NK-92 (cell line): ENCODE results near the gene RRP7A.
"Not testable (repeated sequence)": the region's sequence is repeated elsewhere in the genome, so short reads cannot be mapped to it uniquely, and the experiment has no call there.

Experiments
- DNase-seq: peaks from one replicate; lab custom pipeline; 2025; ENCODE audit not compliant: unreplicated experiment; lab: John Stamatoyannopoulos, UW

Gene RRP7A, protein sequence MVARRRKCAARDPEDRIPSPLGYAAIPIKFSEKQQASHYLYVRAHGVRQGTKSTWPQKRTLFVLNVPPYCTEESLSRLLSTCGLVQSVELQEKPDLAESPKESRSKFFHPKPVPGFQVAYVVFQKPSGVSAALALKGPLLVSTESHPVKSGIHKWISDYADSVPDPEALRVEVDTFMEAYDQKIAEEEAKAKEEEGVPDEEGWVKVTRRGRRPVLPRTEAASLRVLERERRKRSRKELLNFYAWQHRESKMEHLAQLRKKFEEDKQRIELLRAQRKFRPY

GRCh38 chr22:42519525-42520401, at the start of gene RRP7A:
Gene RRP7A (minus strand): TSS chr22:42519796. CDS start chr22:42519786, 10 bp downstream.
- no peak for DNase-seq

GRCh38 chr22:42567950-42568349, 48.4 kb upstream of the RRP7A start:
- not testable (repeated sequence) for DNase-seq

GRCh38 chr22:42565956-42566355, 46.4 kb upstream of the RRP7A start:
- DNase-seq: no peak

GRCh38 chr22:42564699-42565098, 45.1 kb upstream of the RRP7A start:
- no peak for DNase-seq

- not testable (repeated sequence) for DNase-seq
Observed at GRCh38 chr22:42563943-42564342, 44.3 kb upstream of the RRP7A start.

DNA sequence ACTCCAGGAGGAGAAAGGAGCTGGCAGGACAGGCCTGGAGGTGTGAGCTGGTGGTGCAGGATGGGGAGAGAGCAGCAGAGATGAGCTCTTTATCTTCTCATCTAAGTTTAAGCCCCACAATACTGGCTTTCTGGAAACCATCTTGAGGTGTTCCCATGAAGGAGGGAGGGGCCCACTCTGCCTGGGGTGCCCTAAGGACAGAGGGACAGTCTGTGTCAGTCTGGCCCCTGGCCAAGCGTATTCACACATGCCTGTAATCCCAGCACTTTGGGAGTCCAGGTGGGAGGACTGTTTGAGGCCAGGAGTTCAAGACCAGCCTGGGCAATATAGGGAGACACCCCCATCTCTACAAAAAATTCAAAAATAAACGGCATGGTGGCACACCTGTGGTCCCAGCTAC, 43.1 kb upstream of the RRP7A start:
- DNase-seq: no peak

- no peak for DNase-seq
Observed at GRCh38 chr22:42562279-42562678, 42.7 kb upstream of the RRP7A start.

- no peak for DNase-seq
Observed at GRCh38 chr22:42561856-42562255, 42.3 kb upstream of the RRP7A start.

DNA sequence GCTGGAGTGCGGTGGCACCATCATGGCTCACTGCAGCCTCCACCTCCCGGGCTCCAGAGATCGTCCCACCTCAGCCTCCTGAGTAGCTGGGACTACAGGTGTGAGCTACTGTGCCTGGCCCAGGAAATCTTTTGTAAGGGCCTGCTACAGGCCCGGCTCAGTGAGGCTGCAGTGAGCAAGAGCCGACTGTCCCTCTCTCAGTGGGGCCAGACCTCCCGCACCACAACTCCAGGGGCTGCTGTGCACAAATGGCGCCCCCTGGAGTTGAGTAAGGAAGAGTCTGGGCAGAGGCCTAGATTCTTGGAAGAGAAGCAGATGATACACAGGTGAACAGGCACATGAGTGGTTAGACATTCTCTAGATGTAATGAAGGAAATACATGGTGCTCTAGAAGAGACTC, 41.2 kb upstream of the RRP7A start:
- DNase-seq: no peak

GRCh38 chr22:42560381-42560780, 40.8 kb upstream of the RRP7A start:
- DNase-seq: no peak

GRCh38 chr22:42553475-42554361, 34.1 kb upstream of the RRP7A start, which contains the start of gene SERHL2:
Gene SERHL2 (plus strand): TSS chr22:42553956. CDS start chr22:42554021, 65 bp downstream.
- peak; percentile 10 for DNase-seq

DNA sequence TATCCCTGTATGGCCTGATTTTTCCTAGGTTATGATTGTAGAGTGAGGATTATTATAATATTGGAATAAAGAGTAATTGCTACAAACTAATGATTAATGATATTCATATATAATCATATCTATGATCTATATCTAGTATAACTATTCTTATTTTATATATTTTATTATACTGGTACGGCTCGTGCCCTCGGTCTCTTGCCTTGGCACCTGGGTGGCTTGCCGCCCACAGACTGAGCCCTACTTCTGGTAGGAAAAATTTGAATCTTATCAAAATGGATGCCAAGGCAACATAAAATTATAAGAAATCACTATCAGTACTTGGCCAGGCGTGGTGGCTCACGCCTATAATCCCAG, 32.7 kb upstream of the RRP7A start:
- DNase-seq: not testable (repeated sequence)

- no peak for DNase-seq
Observed at GRCh38 chr22:42549331-42550060, 29.9 kb upstream of the RRP7A start.

DNA sequence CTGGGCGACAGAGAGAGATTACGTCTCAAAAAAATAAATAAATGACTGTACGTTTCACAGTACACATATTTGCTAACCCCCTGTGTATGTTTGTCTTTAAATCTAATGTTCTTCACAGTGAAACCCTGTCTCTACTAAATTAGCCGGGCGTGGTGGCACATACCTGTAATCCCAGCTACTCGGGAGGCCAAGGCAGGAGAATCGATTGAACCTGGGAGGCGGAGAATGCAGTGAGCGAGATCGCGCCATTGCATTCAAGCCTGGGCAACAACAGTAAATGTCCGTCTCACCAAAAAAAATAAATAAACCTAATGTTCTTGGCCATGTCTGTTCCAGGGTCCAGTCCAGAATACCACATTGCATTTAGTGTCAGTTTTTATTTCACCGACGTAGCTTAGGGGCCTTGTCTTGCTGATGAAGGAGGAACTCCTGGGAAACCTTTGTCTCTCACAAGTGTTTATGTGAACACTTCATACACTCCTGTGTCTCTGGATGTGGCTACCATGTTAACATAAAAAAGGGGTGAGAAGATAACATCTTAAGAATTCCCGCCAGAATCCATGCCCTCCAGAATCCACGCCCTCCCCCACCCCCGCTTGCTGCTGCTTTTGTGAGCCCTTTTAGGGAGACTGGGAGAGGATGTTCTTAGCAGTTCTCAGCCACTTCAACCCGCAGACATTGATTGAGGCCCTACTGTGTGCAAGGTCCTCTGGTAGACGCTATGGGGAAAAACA, 29.2 kb upstream of the RRP7A start:
- DNase-seq: no peak

GRCh38 chr22:42548126-42548525, 28.5 kb upstream of the RRP7A start:
- not testable (repeated sequence) for DNase-seq

DNA sequence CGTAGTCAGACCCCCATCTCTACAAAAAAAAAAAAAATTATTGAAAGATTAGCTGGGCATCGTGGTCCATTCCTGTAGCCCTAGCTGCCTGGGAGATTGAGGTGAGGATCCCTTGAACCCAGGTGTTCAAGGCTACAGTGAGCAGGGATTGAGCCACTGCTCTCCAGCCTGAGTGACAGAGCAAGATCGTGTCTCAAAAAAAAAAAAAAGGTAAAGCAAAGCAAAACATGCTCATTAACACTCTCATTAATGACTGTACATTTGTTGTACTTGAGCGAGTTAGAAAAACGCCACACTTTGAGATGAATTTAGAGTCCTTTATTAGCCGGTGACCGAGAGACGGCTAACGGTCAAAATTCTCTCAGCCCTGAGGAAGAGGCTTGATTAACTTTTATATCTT, 28.0 kb upstream of the RRP7A start:
- DNase-seq: no peak

- no peak for DNase-seq
Observed at GRCh38 chr22:42544686-42545085, 25.1 kb upstream of the RRP7A start.

DNA sequence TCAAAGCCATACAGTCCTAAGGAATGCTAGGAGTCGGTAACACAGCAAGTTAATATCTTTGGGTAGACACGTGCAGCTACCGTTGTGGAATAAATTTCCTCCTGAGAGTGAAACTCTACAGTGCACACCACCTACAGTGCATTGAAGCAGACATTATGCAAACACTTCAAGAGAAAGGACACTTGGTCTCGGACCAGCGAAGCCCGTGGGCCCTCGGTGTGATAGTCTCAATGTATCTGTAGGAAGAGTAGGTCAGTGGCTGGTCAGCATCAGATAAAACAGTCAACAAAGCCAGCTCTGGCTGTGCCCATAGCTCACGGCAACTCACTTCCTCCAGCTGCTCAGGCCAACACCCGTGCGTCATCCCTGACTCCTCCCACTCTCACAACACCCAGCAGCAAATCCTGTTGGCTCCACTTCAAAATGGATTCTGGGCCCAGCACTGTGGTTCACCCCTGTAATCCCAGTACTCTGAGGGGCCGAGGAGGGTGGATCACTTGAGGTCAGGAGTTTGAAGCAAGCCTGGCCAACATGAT, 19.7 kb upstream of the RRP7A start:
- DNase-seq: not testable (repeated sequence)

DNA sequence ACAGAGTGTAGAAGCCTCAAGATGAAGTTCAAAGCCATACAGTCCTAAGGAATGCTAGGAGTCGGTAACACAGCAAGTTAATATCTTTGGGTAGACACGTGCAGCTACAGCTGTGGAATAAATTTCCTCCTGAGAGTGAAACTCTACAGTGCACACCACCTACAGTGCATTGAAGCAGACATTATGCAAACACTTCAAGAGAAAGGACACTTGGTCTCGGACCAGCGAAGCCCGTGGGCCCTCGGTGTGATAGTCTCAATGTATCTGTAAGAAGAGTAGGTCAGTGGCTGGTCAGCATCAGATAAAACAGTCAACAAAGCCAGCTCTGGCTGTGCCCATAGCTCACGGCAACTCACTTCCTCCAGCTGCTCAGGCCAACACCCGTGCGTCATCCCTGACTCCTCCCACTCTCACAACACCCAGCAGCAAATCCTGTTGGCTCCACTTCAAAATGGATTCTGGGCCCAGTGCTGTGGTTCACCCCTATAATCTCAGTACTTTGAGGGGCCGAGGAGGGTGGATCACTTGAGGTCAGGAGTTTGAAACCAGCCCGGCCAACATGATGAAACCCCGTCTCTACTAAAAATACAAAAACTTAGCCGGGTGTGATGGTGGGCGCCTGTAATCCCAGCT, 17.7 kb upstream of the RRP7A start:
- DNase-seq: not testable (repeated sequence)
